GM12864 (cell line): ENCODE results near the gene OPRL1.

Source experiments
- DNase-seq: peaks from one replicate; pipeline ENCODE4 v3.0.0-alpha.2; 2011; ENCODE audit warnings: low read depth
- H3K4me3 ChIP-seq: 2 replicates; pipeline ENCODE4 v1.5.1; 2011; ENCODE audit warnings: mild to moderate bottlenecking, low read depth, low read length, control low read depth
- CTCF ChIP-seq: IDR thresholded peaks from 2 replicates; pipeline ENCODE4 v1.5.1; 2011; ENCODE audit warnings: low read depth, mild to moderate bottlenecking, moderate library complexity, low read length, control low read depth, inconsistent platforms; ENCODE audit errors: missing control alignments

OPRL1 gene

GRCh38 chr20:64143018-64143801 is 63.3 kb downstream of the OPRL1 start:
- no peak for DNase-seq
- no peak overlapping the region for H3K4me3 ChIP-seq
- no peak for TF ChIP-seq CTCF

- no peak for DNase-seq
- no peak for TF ChIP-seq CTCF
- H3K4me3 ChIP-seq, result no peak overlapping the region
Observed at GRCh38 chr20:64144144-64144912, 64.4 kb downstream of the OPRL1 start.

GRCh38 chr20:64145458-64146300 is 65.8 kb downstream of the OPRL1 start:
- peak; percentile 38 for TF ChIP-seq CTCF
- H3K4me3 ChIP-seq, result no peak overlapping the region
- no peak for DNase-seq

GRCh38 chr20:64146301-64146935 is 66.5 kb downstream of the OPRL1 start:
- no peak overlapping the region for H3K4me3 ChIP-seq
- no peak for TF ChIP-seq CTCF
- no peak for DNase-seq

GRCh38 chr20:64146936-64147477 is 67.1 kb downstream of the OPRL1 start:
- DNase-seq, result no peak
- no peak for TF ChIP-seq CTCF
- H3K4me3 ChIP-seq, result no peak overlapping the region

- no peak for TF ChIP-seq CTCF
- no peak overlapping the region for H3K4me3 ChIP-seq
- DNase-seq, result no peak
Observed at GRCh38 chr20:64148581-64148980, 68.7 kb downstream of the OPRL1 start.
